Adrenal gland (tissue), 12 donors: ENCODE results near the gene HOXA3. TPM values are rescaled to one million over a fixed set of nuclear protein-coding genes. Genes with fewer than 3 reads are reported as not detected.

Source experiments
- DNase-seq, 7 donors: peaks; one replicate each; pipeline ENCODE4 v3.0.0-alpha.2; 2019 to 2020
- H3K27ac ChIP-seq, 5 donors: fragments of 200-600 bp; sonication (generic) in 4 of 5; 1 replicate in 3 of 5; 2 replicates in 2 of 5; pipeline versions ENCODE4 v1.5.1 to v1.8.0; 2016 to 2020; ENCODE audit warnings: mild to moderate bottlenecking in 1 of 5
- H3K27me3 ChIP-seq: fragments of 200-600 bp; 2 replicates; pipeline ENCODE4 v1.8.0; 2021
- H3K36me3 ChIP-seq, 2 donors: fragments of 200-600 bp; replicated peaks in 1 of 2; 1 replicate in 1 of 2; 2 replicates in 1 of 2; pipeline versions ENCODE4 v1.5.1 to v1.8.0; 2018 to 2022
- H3K4me1 ChIP-seq, 2 donors: fragments of 200-600 bp; replicated peaks in 1 of 2; 1 replicate in 1 of 2; 2 replicates in 1 of 2; pipeline versions ENCODE4 v1.5.1 to v1.8.0; 2018 to 2021
- H3K4me3 ChIP-seq, 4 donors: fragments of 200-600 bp; sonication (generic) in 3 of 4; one replicate each; pipeline ENCODE4 v1.5.1; 2016 to 2018
- H3K9me3 ChIP-seq, 3 donors: fragments of 200-600 bp; sonication (generic) in 1 of 3; replicated peaks in 1 of 3; 1 replicate in 2 of 3; 2 replicates in 1 of 3; pipeline versions ENCODE4 v1.5.1 to v1.8.0; 2016 to 2021
- POLR2A ChIP-seq, 2 donors: fragments of 450-650 bp; IDR thresholded peaks; one replicate each; pipeline ENCODE4 v1.6.1; 2017; ENCODE audit warnings: antibody characterized with exemption in 2 of 2, mild to moderate bottlenecking in 2 of 2, moderate library complexity in 1 of 2
- WGBS, 4 donors: extraction: QIAGEN DNeasy Blood & Tissue Kit in 2 of 4; methylation state at CpG; one replicate each; pipeline versions ENCODE4 v1.1.5 to v1.1.7; 2013 to 2017; 5-methylcytosine and 5-hydroxymethylcytosine counted together
- intact Hi-C, 2 donors: fragments of 100-400 bp; cut with DNase I; formaldehyde crosslinking; loops; one replicate each; pipeline versions ENCODE4 v1.14.1 to v1.15.0; 2022 to 2023
- polyA plus RNA-seq, 3 donors: library from polyadenylated mRNA; stranded (reverse); fragments of 200-250 nt in 2 of 3; fragments of 350-450 nt in 1 of 3; fragmentation: Illumina TruSeq in 1 of 3; extraction: RNeasy Lipid Tissue Mini Kit (QIAGEN cat#74804) in 1 of 3; gene quantifications; one replicate each; pipeline ENCODE4 v1.2.3, GENCODE V29; 2013 to 2014
- total RNA-seq, 9 donors: library from RNA; depleted of rRNA in 4 of 9; stranded (reverse); fragments of >200 nt in 4 of 9; fragments of 120-200 nt in 1 of 9; fragmentation: NEBNext Ultra II Directional in 1 of 9; extraction: Animal tissue kit (Norgen Biotek cat#: 25700) in 1 of 9; gene quantifications; one replicate each; pipeline versions ENCODE4 v1.1.0 to v1.2.4, GENCODE V29; 2013 to 2023
- TF ChIP-seq, protein P1 (sequence below), 6 experiments: fragments of 450-650 bp in 4 of 6; fragments of 200-600 bp in 2 of 6; sonication (generic) in 1 of 6; IDR thresholded peaks; 1 replicate in 5 of 6; 2 replicates in 1 of 6; pipeline versions ENCODE4 v1.5.1 to v1.8.0; 2016 to 2021; ENCODE audit warnings: antibody characterized with exemption in 6 of 6, mild to moderate bottlenecking in 2 of 6, moderate library complexity in 1 of 6
- donor health status: healthy with polysubstance abuse.
- donor health status: Bipolar disorder and iron deficiency.
- donor health status: DM: yes; HTN: yes; CAD: no.
- donor health status: DM: no; HTN: no; CAD: no.
- donor health status: DM: no; HTN: no; CAD: no.
- donor health status: DM: yes; HTN: yes; CAD: no.

The HOXA3 gene
- total and polyA plus RNA-seq, 12 donors: 1.0 to 32.7 (median 3.8) TPM

- H3K4me3 ChIP-seq: no peak overlapping the region
- peak overlapping the region in 1 of 5 donors; percentile 14 for H3K27ac ChIP-seq
- WGBS, 4 donors: 75 to 90% (median 78%) methylated on average over 35 of the region's 35 CpGs
- intact Hi-C loops: no loop called here
- no peaks in the 10 kb centered on the region for H3K36me3 ChIP-seq
- TF ChIP-seq, protein P1, sequence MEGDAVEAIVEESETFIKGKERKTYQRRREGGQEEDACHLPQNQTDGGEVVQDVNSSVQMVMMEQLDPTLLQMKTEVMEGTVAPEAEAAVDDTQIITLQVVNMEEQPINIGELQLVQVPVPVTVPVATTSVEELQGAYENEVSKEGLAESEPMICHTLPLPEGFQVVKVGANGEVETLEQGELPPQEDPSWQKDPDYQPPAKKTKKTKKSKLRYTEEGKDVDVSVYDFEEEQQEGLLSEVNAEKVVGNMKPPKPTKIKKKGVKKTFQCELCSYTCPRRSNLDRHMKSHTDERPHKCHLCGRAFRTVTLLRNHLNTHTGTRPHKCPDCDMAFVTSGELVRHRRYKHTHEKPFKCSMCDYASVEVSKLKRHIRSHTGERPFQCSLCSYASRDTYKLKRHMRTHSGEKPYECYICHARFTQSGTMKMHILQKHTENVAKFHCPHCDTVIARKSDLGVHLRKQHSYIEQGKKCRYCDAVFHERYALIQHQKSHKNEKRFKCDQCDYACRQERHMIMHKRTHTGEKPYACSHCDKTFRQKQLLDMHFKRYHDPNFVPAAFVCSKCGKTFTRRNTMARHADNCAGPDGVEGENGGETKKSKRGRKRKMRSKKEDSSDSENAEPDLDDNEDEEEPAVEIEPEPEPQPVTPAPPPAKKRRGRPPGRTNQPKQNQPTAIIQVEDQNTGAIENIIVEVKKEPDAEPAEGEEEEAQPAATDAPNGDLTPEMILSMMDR (IDR thresholded peaks at IDR 0.05): no peak
- TF ChIP-seq POLR2A (IDR thresholded peaks at IDR 0.05): no peak
- peak in 3 of 7 donors; percentile 4 to 50 (median 17) for DNase-seq
- no peaks in the 10 kb centered on the region for H3K9me3 ChIP-seq
- no peaks in the 10 kb centered on the region for H3K27me3 ChIP-seq
- H3K4me1 ChIP-seq: peaks cover 12 to 25% of the 10 kb centered on the region in 2 donors
Measured at GRCh38 chr7:27158436-27159265, 6.3 kb upstream of the HOXA3 start.

- intact Hi-C loops: no loop called here
- Histone ChIP-seq H3K27me3 (no peaks in the 10 kb centered on the region), H3K4me1 (peaks cover 12 to 25% of the 10 kb centered on the region in 2 donors), H3K27ac (no peak overlapping the region), H3K9me3 (no peaks in the 10 kb centered on the region), H3K36me3 (no peaks in the 10 kb centered on the region), H3K4me3 (no peak overlapping the region)
- DNase-seq: peak in 4 of 7 donors; percentile 7 to 45 (median 20)
- TF ChIP-seq, protein P1 (IDR thresholded peaks at IDR 0.05): no peak
- TF ChIP-seq POLR2A (IDR thresholded peaks at IDR 0.05): no peak
- 72 to 84% (median 76%) methylated on average over 30 of the region's 30 CpGs for WGBS, 4 donors
Measured at GRCh38 chr7:27157702-27158431, 5.5 kb upstream of the HOXA3 start.

- H3K4me1 ChIP-seq: peaks cover 12 to 25% of the 10 kb centered on the region in 2 donors
- WGBS, 4 donors: 38 to 70% (median 49%) methylated on average over 16 to 30 of the region's 30 CpGs
- peak overlapping the region in 3 of 5 donors; percentile 61 to 92 (median 91) for H3K27ac ChIP-seq
- H3K9me3 ChIP-seq: no peaks in the 10 kb centered on the region
- no peaks in the 10 kb centered on the region for H3K27me3 ChIP-seq
- intact Hi-C loops: no loop called here
- peak in 5 of 7 donors; percentile 16 to 56 (median 28) for DNase-seq
- H3K4me3 ChIP-seq: peak overlapping the region in 2 of 4 donors; percentile 33 to 57
- TF ChIP-seq POLR2A (IDR thresholded peaks at IDR 0.05): no peak
- TF ChIP-seq, protein P1 (IDR thresholded peaks at IDR 0.05): no peak
- no peaks in the 10 kb centered on the region for H3K36me3 ChIP-seq
Measured at GRCh38 chr7:27156916-27157701, 4.7 kb upstream of the HOXA3 start.
